ENCODE measurements around the gene SOBP.

Gene SOBP

GRCh38 chr6:107704347-107705013 is 214.6 kb downstream of the SOBP start:
- no peak for DNase-seq

GRCh38 chr6:107706516-107707115 is 216.7 kb downstream of the SOBP start:
- DNase-seq, result no peak

- DNase-seq, result no peak
Observed at GRCh38 chr6:107707346-107708275, 217.7 kb downstream of the SOBP start.

- no peak for DNase-seq
Observed at GRCh38 chr6:107708435-107708834, 218.5 kb downstream of the SOBP start.

- no peak for DNase-seq
Observed at GRCh38 chr6:107709341-107709740, 219.4 kb downstream of the SOBP start.
